ENCODE data around the gene SERTAD3. TPM values are rescaled to one million over a fixed set of nuclear protein-coding genes. Genes with fewer than 3 reads are reported as not detected.

Gene SERTAD3
- total RNA-seq, 5 donors from 2014 or later (not counting 1 experiment from before 2014, with no cell fraction given) = 17.4 to 26.7 (median 24.7) TPM

- ATAC-seq (replicated peaks in 1 of 4) = no peak
- CTCF ChIA-PET = no interaction called here
Measured at GRCh38 chr19:40452016-40452415, 7.9 kb upstream of the SERTAD3 start.

GRCh38 chr19:40450664-40451063, 6.5 kb upstream of the SERTAD3 start:
- POLR2A ChIA-PET = no interaction called here
- ATAC-seq (replicated peaks in 1 of 4) = no peak
- no peaks in the 10 kb centered on the region for H3K4me1 ChIP-seq (ENCODE audit: control insufficient read depth in 1 of 2, extremely low read depth in 1 of 2, insufficient read depth in 2 of 2, low read length in 2 of 2)
- no peaks in the 10 kb centered on the region for H3K9me3 ChIP-seq
- Mint-ChIP-seq H3K9me3 (no peaks in the 10 kb centered on the region), H3K36me3 (peaks cover 3% of the 10 kb centered on the region), H3K27ac (no peak overlapping the region), H3K4me1 (no peaks in the 10 kb centered on the region), H3K27me3 (no peaks in the 10 kb centered on the region), H3K4me3 (no peak overlapping the region)
- no peaks in the 10 kb centered on the region for H3K27me3 ChIP-seq (replicated peaks in 1 of 2; ENCODE audit: control insufficient read depth in 2 of 2, extremely low read depth in 1 of 2, insufficient read depth in 2 of 2, low read length in 1 of 2)
- CTCF ChIA-PET = interaction anchor here in 1 of 2 donors (0.6 kb wide), 1 partner anchor 644 kb away, joined by 3 read pairs; no protein-coding TSS in a partner anchor
- H3K36me3 ChIP-seq (ENCODE audit: control insufficient read depth in 2 of 2, extremely low read depth in 1 of 2, insufficient read depth in 1 of 2, low read length in 1 of 2) = peaks cover 0 to 3% of the 10 kb centered on the region in 2 donors
- 100% methylated on average over 2 of the region's 4 CpGs for WGBS (ENCODE audit: insufficient coverage)
- no peak overlapping the region for H3K27ac ChIP-seq (ENCODE audit: low read length)
- no peak for DNase-seq
- H3K4me3 ChIP-seq (ENCODE audit: control insufficient read depth in 1 of 2, extremely low read depth in 1 of 2, low read length in 1 of 2) = no peak overlapping the region

More at GRCh38 chr19:40452016-40452415, 7.9 kb upstream of the SERTAD3 start:
- Mint-ChIP-seq H3K36me3 (peaks cover 3% of the 10 kb centered on the region), H3K27ac (no peak overlapping the region), H3K4me3 (no peak overlapping the region), H3K9me3 (no peaks in the 10 kb centered on the region), H3K27me3 (no peaks in the 10 kb centered on the region), H3K4me1 (no peaks in the 10 kb centered on the region)
- POLR2A ChIA-PET = no interaction called here
- Histone ChIP-seq H3K27me3 (replicated peaks in 1 of 2; ENCODE audit: control insufficient read depth in 2 of 2, extremely low read depth in 1 of 2, insufficient read depth in 2 of 2, low read length in 1 of 2) (no peaks in the 10 kb centered on the region), H3K4me3 (ENCODE audit: control insufficient read depth in 1 of 2, extremely low read depth in 1 of 2, low read length in 1 of 2) (no peak overlapping the region), H3K9me3 (no peaks in the 10 kb centered on the region), H3K4me1 (ENCODE audit: control insufficient read depth in 1 of 2, extremely low read depth in 1 of 2, insufficient read depth in 2 of 2, low read length in 2 of 2) (no peaks in the 10 kb centered on the region), H3K36me3 (ENCODE audit: control insufficient read depth in 2 of 2, extremely low read depth in 1 of 2, insufficient read depth in 1 of 2, low read length in 1 of 2) (peaks cover 0 to 3% of the 10 kb centered on the region in 2 donors), H3K27ac (ENCODE audit: low read length) (no peak overlapping the region)
- no peak for DNase-seq
- WGBS (ENCODE audit: insufficient coverage) = 82% methylated on average over 4 of the region's 5 CpGs

- ChIA-PET POLR2A (no interaction called here), CTCF (no interaction called here)
- WGBS (ENCODE audit: insufficient coverage) = 80% methylated on average over 1 of the region's 4 CpGs
- Histone ChIP-seq H3K4me3 (ENCODE audit: control insufficient read depth in 1 of 2, extremely low read depth in 1 of 2, low read length in 1 of 2) (no peak overlapping the region), H3K27me3 (replicated peaks in 1 of 2; ENCODE audit: control insufficient read depth in 2 of 2, extremely low read depth in 1 of 2, insufficient read depth in 2 of 2, low read length in 1 of 2) (no peaks in the 10 kb centered on the region), H3K27ac (ENCODE audit: low read length) (no peak overlapping the region), H3K9me3 (no peaks in the 10 kb centered on the region), H3K36me3 (ENCODE audit: control insufficient read depth in 2 of 2, extremely low read depth in 1 of 2, insufficient read depth in 1 of 2, low read length in 1 of 2) (peaks cover 0 to 3% of the 10 kb centered on the region in 2 donors), H3K4me1 (ENCODE audit: control insufficient read depth in 1 of 2, extremely low read depth in 1 of 2, insufficient read depth in 2 of 2, low read length in 2 of 2) (peaks cover 0 to 4% of the 10 kb centered on the region in 2 experiments)
- Mint-ChIP-seq H3K9me3 (no peaks in the 10 kb centered on the region), H3K27me3 (no peaks in the 10 kb centered on the region), H3K4me3 (no peak overlapping the region), H3K27ac (no peak overlapping the region), H3K36me3 (peaks cover 3% of the 10 kb centered on the region), H3K4me1 (peaks cover 4 to 7% (median 6%) of the 10 kb centered on the region in 3 donors)
- DNase-seq (no peak), ATAC-seq (replicated peaks in 1 of 4) (no peak)
Measured at GRCh38 chr19:40449506-40449905, 5.4 kb upstream of the SERTAD3 start.

- Histone ChIP-seq H3K9me3 (no peaks in the 10 kb centered on the region), H3K27me3 (replicated peaks in 1 of 2; ENCODE audit: control insufficient read depth in 2 of 2, extremely low read depth in 1 of 2, insufficient read depth in 2 of 2, low read length in 1 of 2) (no peaks in the 10 kb centered on the region), H3K36me3 (ENCODE audit: control insufficient read depth in 2 of 2, extremely low read depth in 1 of 2, insufficient read depth in 1 of 2, low read length in 1 of 2) (peaks cover 3 to 9% of the 10 kb centered on the region in 2 donors), H3K27ac (ENCODE audit: low read length) (no peak overlapping the region), H3K4me1 (ENCODE audit: control insufficient read depth in 1 of 2, extremely low read depth in 1 of 2, insufficient read depth in 2 of 2, low read length in 2 of 2) (peaks cover 6 to 18% of the 10 kb centered on the region in 2 experiments), H3K4me3 (ENCODE audit: control insufficient read depth in 1 of 2, extremely low read depth in 1 of 2, low read length in 1 of 2) (no peak overlapping the region)
- H3K4me3 Mint-ChIP-seq = peak overlapping the region in 2 of 3 donors; percentile 28 to 51
- H3K4me1 Mint-ChIP-seq = peaks cover 15 to 18% (median 17%) of the 10 kb centered on the region in 3 donors
- H3K36me3 Mint-ChIP-seq = peaks cover 6% of the 10 kb centered on the region
- peak overlapping the region in 1 of 2 donors; percentile 36 for H3K27ac Mint-ChIP-seq
- no peaks in the 10 kb centered on the region for H3K9me3 Mint-ChIP-seq
- 96% methylated on average over 8 of the region's 8 CpGs for WGBS (ENCODE audit: insufficient coverage)
- DNase-seq (no peak), ATAC-seq (replicated peaks in 1 of 4) (no peak)
- POLR2A ChIA-PET = no interaction called here
- CTCF ChIA-PET = no interaction called here
- H3K27me3 Mint-ChIP-seq = no peaks in the 10 kb centered on the region
Measured at GRCh38 chr19:40446263-40446784, 2.2 kb upstream of the SERTAD3 start.

DNA sequence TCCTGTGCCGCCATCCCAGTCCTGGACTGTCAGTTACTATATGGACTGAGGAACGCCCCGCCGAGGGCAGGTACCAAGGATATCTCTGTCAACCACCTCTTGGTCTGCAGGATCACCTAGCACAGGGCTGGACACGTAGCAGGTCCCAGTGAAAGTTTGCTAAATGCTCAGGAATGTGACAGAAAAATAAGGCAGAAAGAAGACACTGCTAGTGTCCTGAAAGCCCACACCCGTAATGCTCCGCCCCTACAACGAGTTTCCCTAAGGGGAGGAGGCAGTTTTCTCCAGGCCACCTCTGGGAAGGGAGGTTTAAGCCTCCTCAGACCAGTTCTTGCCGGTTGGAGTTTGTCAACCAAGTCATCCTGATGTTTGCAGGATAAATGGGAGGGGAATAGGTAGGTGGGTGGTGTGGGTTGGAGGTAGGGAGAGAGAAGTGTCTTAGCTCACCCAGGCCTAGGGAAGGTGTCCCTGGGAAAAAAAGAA, 1.7 kb upstream of the SERTAD3 start:
- Histone ChIP-seq H3K4me1 (ENCODE audit: control insufficient read depth in 1 of 2, extremely low read depth in 1 of 2, insufficient read depth in 2 of 2, low read length in 2 of 2) (peaks cover 6 to 18% of the 10 kb centered on the region in 2 experiments), H3K4me3 (ENCODE audit: control insufficient read depth in 1 of 2, extremely low read depth in 1 of 2, low read length in 1 of 2) (no peak overlapping the region), H3K27ac (ENCODE audit: low read length) (no peak overlapping the region), H3K27me3 (replicated peaks in 1 of 2; ENCODE audit: control insufficient read depth in 2 of 2, extremely low read depth in 1 of 2, insufficient read depth in 2 of 2, low read length in 1 of 2) (no peaks in the 10 kb centered on the region), H3K9me3 (no peaks in the 10 kb centered on the region), H3K36me3 (ENCODE audit: control insufficient read depth in 2 of 2, extremely low read depth in 1 of 2, insufficient read depth in 1 of 2, low read length in 1 of 2) (peaks cover 8 to 14% of the 10 kb centered on the region in 2 donors)
- DNase-seq (no peak), ATAC-seq (replicated peaks in 1 of 4) (no peak)
- peaks cover 17 to 18% (median 18%) of the 10 kb centered on the region in 3 donors for H3K4me1 Mint-ChIP-seq
- 88% methylated on average over 8 of the region's 9 CpGs for WGBS (ENCODE audit: insufficient coverage)
- no peaks in the 10 kb centered on the region for H3K9me3 Mint-ChIP-seq
- H3K4me3 Mint-ChIP-seq = peak overlapping the region; percentile 28 to 98 (median 51)
- H3K36me3 Mint-ChIP-seq = peaks cover 10% of the 10 kb centered on the region
- ChIA-PET CTCF (no interaction called here), POLR2A (no interaction called here)
- no peak overlapping the region for H3K27ac Mint-ChIP-seq
- no peaks in the 10 kb centered on the region for H3K27me3 Mint-ChIP-seq

DNA sequence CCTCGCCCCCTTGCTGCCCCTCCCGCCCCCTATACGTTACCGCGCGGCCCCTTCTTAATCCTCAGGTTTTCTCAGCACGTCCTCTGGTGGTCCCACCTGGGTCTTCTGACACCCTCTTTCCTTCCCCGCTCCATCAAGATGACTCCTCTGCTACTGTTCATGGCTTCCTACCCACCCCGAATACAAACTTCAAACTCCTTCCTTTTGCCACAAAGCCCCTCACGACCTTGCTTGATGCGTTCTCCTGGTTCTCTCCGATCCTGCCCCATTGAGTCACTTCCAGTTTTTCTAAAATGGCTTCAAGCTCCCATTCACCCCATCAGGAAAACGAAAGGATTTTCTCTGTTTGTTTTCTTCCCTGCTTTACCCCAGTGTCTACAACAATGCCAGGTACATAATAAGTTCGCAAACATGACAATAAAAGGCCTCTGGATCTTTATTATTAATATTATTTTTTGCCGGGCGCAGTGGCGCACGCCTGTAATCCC, 734 bp upstream of the SERTAD3 start:
- Histone ChIP-seq H3K4me1 (ENCODE audit: control insufficient read depth in 1 of 2, extremely low read depth in 1 of 2, insufficient read depth in 2 of 2, low read length in 2 of 2) (peaks cover 6 to 18% of the 10 kb centered on the region in 2 experiments), H3K9me3 (no peaks in the 10 kb centered on the region), H3K27me3 (replicated peaks in 1 of 2; ENCODE audit: control insufficient read depth in 2 of 2, extremely low read depth in 1 of 2, insufficient read depth in 2 of 2, low read length in 1 of 2) (no peaks in the 10 kb centered on the region), H3K36me3 (ENCODE audit: control insufficient read depth in 2 of 2, extremely low read depth in 1 of 2, insufficient read depth in 1 of 2, low read length in 1 of 2) (peaks cover 9 to 21% of the 10 kb centered on the region in 2 donors), H3K27ac (ENCODE audit: low read length) (peak overlapping the region; percentile 49), H3K4me3 (ENCODE audit: control insufficient read depth in 1 of 2, extremely low read depth in 1 of 2, low read length in 1 of 2) (peak overlapping the region; percentile 91 to 100)
- no peak for ATAC-seq (replicated peaks in 1 of 4)
- Mint-ChIP-seq H3K4me3 (peak overlapping the region; percentile 98 to 100 (median 100)), H3K27me3 (no peaks in the 10 kb centered on the region), H3K4me1 (peaks cover 17 to 18% (median 18%) of the 10 kb centered on the region in 3 donors), H3K36me3 (peaks cover 10% of the 10 kb centered on the region), H3K27ac (peak overlapping the region; percentile 72 to 82), H3K9me3 (no peaks in the 10 kb centered on the region)
- no peak for DNase-seq
- POLR2A ChIA-PET = no interaction called here
- 24% methylated on average over 16 of the region's 18 CpGs for WGBS (ENCODE audit: insufficient coverage)
- CTCF ChIA-PET = interaction anchor here in 1 of 2 donors (1.2 to 1.9 kb wide), 2 partner anchors 19 to 140 kb away, joined by 3 to 4 read pairs; no protein-coding TSS in a partner anchor

All from T-cell (primary cell).